ENCODE data around the gene SLC2A11.
"Not testable (repeated sequence)": the region's sequence is repeated elsewhere in the genome, so short reads cannot be mapped to it uniquely, and the experiment has no call there.

Gene SLC2A11

DNA sequence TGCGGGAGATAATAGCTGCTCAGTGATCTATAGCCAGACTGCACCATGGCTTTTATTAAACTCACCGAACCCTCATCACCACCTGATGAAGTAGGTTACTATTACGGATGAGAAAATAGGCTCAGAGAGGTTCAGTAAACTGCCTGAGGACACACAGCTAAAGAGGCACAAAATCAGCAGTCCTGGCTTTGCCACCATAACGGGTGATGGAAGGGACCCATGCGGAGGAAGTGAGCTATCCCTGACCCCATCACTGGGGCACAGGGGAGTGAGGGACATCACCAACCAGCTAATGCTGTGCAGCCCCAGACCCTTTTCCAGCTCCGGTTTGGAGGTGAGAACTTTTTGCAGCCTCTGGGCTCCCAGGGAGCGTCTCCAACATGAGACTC, 11.6 kb upstream of the SLC2A11 start:
- no peak for DNase-seq (ENCODE audit: low read depth in 2 of 2, low spot score in 1 of 2)

DNA sequence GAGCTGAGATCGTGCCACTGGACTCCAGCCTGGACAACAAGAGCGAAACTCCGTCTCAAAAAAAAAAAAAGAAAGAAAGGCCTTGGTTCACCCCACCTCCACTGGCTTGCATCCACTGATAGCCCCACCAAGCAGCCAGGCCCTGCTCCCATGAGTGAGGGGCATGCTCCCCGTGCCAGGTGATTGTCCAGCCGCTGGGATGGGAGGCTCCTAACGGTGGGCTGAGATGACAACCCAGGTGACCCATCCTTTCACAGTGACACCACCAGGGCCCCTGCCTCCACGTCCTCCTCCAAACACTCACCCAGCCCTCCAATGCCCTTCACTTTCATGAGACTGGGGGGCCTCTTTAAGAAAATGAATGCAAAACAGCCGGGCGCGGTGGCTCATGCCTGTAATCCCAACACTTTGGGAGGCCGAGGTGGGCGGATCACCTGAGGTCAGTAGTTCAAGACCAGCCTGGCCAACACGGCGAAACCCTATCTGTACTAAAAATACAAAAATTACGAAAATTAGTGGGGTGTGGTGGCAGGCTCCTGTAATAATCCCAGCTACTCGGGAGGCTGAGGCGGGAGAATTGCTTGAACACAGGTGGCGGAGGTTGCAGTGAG, 10.3 kb upstream of the SLC2A11 start:
- DNase-seq (ENCODE audit: low read depth in 2 of 2, low spot score in 1 of 2) = no peak

DNA sequence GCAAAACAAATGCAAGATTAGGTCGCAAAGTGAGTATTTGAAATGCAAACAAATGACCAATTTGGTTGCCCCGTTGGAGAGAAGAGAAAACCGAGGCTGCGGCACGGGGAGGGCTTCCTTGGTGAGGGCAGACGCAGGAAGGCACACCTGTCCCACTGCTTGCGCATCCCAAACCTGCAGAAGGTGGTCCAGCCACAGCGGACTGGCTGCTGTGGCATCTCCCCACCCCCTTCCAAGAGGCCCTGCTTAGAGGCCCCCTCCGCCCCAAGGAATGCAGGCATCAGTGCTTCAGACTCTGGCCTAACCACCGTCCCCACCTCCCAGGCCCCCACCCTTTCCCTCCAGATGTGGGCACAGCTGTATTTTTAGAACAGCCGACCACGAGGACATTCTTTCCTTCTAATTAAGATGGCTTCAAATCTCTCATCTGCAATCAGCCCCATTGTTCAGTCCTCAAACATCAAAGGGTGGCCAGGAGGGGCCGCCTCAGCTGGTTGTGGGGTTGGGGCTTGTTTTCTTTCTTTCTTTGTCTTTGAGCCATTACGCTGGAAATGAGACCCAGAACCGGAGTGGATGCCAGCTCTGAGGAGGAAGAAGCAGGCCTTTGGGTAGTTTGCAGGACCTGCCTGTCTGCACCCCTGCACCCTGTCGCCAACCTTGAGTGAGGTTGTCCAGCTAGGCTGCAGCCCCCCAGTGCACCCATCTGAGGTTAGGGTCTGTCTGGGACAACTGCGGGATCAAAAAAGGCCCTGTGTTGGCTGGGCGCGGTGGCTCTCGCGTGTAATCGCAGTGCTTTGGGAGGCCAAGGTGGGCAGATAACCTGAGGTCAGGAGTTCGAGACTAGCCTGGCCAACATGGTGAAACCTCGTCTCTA, 9.4 kb upstream of the SLC2A11 start:
- DNase-seq (ENCODE audit: low read depth in 2 of 2, low spot score in 1 of 2) = no peak

DNA sequence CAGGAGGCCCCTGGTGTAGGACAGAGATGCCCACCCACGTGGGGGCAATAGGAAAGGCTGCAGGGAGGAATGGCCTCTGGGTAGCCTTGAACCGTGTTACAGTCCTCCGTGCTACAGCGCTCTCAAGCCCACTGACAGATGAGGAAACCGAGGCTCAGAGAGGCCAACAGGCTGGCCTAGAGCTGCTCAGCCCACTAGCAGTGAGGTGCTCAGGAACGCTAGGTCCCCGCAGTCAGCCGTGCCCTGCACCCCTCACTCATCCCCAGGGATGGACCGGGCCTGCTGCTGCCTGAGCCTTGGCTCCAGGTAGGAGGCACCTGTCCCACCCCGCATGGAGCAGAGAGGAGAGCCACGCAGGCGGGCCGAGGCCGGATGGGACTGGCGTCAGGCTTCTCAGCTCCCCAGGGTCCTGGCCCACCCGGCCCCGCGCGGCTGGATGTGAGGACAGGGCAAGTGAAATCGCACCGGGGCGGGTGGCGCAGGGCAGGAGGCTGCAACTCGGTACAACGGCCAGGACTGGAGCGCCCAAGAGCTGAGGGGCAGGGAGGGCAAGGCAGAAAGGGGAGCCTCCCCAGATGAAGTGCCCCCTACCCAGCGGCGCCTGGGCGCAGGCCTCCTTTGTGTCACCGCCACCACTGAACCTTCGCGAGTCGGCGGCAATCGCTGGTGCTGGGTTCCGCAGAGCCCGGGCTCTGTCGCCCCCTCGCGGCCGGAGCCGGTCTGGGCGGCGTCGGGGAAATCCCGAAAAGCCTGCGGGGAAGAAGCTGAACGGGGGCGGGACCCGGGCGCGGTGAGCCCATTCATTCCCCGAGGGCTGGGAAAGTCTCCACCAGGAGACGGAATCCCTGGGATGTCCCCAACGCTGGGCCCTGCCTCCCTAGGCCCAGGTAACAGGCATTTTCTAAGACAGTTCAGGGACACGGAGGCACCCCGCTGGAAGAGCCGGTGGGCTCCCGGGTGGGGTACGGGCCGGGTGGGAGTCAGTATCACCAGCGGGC, 8.4 kb upstream of the SLC2A11 start:
- peak; percentile 53 to 69 for DNase-seq (ENCODE audit: low read depth in 2 of 2, low spot score in 1 of 2)

DNA sequence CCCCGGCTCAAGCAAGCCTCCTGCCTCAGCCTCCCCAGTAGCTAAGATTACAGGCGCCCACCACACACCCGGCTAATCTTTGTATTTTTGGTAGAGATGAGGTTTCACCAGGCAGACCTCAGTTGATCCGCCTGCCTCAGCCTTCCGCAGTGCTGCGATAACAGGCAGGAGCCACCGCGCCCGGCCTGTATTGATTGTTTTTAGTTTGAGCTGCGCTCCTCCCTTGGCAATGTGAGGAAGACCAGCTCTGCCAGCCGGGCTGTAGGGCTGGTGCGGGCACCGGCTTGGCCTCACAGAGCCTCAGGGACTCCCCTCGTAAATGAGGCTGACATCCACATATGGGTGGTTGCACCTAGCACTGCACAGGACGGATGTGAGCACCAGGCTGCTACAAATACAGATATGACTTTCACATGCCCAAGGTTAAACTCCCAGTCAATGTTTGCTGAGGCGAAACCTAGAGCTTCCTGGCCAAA, 7.5 kb upstream of the SLC2A11 start:
- no peak for DNase-seq (ENCODE audit: low read depth in 2 of 2, low spot score in 1 of 2)

DNA sequence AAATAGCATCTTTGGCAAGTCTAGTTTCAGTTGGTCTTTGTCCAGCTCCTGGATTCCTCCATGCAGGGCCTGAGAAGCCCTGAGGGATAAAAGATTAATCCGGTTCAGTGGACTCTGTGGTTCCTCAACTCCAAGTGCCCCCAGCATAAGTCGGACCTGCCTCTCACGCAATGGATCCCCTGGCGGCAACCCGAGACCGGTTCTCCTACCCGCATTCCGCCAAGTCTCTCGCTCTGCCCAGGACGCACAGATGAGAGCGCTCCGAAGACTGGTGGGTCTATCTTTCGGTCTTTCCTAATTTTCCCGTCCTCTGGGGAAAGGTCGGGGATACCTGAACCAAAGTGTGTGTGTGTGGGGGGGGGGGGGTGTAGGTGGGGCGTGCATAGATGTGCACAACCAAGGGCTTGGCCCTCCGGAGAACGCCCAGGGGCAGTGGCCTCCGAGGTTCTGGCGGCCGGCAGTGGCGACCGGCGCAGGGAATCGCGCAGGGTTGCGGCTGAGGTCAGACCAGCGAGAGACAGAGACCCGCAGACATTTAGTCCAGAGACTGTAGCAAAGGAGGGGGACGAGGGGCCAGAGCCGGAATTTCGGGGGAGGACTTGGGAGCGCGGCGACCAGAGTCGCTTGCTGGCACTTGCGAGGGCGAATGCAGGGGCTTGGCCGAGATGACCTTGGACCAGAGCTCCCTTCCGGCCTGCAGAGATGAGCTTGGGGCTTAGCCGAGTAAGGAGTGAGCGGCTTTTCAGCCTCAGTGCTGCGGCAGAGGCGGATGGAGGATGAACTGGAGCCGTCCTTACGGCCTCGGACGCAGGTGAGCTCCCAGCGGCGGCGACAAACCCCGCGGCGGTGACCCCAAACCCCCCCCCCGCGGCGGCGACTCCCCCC, 712 bp upstream of the SLC2A11 start:
- DNase-seq (ENCODE audit: low read depth in 2 of 2, low spot score in 1 of 2) = no peak

DNA sequence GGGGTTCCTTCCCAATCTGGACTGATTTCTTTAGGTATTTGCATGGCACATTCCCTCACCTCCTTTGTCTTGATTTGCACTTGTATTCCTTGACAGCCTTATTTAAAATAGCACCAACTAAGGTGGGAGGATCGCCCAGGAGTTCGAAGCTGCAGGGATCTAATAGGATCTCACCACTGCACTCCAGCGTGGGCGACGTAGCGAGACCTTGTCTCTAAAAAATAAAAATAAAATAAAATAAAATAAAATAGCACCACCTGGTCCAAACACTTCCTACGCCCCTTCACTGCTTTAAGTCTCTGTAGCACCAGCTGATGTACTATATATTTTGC, 775 bp downstream of the SLC2A11 start:
- no peak for DNase-seq (ENCODE audit: low read depth in 2 of 2, low spot score in 1 of 2)

DNA sequence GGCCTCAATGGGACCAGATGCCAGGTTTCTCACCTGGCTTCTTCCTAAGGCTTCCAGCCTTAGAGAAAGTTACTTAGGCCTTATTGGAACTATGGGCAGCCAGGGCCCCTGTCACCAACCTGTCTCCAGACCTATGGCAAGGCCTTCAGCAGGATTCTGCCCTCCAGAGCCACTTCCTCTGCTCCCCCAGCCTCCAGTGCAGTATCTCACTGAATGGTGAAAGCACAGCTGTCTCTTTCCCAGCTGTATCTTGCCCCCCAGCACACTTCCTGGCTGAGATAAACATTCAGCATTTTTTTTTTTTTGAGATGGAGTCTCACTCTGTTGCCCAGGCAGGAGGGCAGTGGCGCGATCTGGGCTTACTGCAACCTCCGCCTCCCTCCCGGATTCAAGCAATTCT, 1.5 kb downstream of the SLC2A11 start:
- no peak for DNase-seq (ENCODE audit: low read depth in 2 of 2, low spot score in 1 of 2)

DNA sequence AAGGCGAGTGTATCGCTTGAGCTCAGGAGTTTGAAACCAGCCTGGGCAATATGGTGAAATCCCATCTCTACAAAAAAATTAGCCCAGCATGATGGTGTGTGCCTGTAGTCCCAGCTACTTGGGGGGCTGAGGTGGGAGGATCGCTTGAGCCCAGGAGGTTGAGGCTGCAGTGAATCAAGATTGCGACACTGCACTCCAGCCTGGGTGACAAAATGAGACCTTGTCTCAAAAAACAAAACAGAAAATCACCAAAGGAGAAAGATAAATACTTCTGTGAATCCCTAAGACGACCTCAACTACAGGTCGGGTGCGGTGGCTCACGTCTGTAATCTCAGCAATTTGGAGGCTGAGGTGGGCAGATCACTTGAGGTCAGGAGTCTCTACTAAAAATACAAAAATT, 2.5 kb downstream of the SLC2A11 start:
- not testable (repeated sequence) for DNase-seq (ENCODE audit: low read depth in 2 of 2, low spot score in 1 of 2)

DNA sequence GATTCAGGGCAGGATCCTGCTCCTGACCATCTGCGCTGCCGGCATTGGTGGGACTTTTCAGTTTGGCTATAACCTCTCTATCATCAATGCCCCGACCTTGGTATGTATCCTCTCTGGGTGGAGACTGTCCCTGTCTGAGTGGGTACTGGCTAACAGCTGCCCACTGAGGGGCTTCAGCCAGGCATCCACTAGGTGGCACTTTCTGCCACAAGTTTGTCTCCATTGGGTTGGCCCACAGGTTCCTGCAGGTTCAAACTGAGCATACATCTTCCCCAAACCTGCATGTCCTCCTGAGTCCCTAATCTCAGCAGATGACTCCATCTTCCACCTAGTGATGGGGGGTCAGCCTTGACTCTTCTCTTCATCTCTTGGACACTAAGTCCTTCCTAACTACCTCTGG, 4.4 kb downstream of the SLC2A11 start:
- DNase-seq (ENCODE audit: low read depth in 2 of 2, low spot score in 1 of 2) = no peak

DNA sequence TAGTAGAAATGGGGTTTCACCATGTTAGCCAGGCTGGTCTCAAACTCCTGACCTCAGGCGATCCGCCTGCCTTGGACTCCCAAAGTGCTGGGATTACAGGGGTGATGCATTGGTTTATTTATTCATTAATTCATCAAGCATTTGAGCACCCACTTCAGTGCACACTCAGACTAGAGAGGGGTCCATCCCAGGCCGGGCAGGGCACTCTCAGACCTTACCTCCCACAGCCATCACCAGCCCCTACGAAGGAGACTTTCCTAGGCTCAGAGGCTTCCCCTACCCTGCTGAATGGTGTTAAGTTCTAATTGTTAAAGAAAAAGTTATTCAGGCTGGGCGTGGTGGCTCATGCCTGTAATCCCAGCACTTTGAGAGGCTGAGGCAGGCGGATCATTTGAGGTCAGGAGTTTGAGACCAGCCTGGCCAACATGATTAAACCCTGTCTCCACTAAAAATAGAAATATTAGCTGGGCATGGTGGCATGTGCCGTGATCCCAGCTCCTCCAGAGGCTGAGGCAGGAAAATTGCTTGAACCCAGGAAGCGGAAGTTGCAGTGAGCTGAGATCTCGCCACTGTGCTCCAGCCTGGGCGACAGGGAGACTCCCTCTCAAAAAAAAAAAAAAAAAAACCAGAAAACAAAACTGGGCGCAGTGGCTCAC, 7.0 kb downstream of the SLC2A11 start:
- not testable (repeated sequence) for DNase-seq (ENCODE audit: low read depth in 2 of 2, low spot score in 1 of 2)

DNA sequence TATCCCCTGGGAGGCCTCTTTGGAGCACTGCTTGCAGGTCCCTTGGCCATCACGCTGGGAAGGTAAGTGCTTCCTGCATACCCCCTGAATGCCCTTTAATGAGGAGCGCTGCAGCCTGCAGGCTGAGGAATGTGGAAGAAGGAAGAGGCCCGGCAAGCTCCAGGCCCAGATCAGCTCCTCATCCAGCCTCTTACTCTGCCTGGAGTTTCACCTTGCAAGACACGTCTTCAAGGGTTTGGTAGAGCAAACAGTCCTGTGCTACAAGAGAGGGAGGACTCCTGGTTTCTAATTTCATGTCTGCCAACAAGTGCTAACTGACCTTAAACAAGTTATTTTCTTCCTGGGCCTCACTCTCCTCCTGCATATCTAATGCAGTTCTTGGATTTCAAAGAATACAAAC, 10.9 kb downstream of the SLC2A11 start:
- DNase-seq (ENCODE audit: low read depth in 2 of 2, low spot score in 1 of 2) = no peak

DNA sequence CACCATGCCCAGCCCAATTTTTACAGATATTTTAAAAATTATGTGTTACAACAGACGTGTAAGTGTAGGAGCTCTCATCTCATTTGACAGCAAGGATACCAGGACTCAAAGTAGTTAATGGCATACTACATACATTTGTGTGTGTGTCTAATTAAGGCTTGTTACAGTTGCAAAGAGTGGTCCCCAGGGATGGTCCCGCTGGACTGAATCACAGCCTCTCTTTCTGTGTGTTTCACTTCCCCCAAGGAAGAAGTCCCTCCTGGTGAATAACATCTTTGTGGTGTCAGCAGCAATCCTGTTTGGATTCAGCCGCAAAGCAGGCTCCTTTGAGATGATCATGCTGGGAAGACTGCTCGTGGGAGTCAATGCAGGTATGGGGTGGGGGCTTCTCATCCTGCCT, 17.2 kb downstream of the SLC2A11 start:
- no peak for DNase-seq (ENCODE audit: low read depth in 2 of 2, low spot score in 1 of 2)

DNA sequence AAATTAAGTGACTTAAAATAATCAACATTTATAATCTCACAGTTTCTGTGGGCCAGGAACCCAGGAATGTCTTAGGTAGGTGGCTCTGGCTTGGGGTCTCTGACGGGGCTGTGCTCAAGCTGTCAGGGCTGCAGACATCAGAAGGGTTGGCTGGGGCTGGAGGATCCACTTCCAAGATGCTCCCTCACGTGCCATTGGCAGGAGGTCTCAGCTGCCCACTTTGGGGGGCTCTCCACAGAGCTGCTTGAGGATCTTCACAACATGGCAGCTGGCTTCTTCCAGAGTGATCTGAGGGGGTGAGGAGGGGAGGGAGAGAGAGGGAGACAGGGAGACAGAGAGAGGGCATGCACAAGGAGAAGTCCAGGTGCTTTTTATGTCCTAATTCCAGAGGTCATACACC, 18.1 kb downstream of the SLC2A11 start:
- DNase-seq (ENCODE audit: low read depth in 2 of 2, low spot score in 1 of 2) = no peak

DNA sequence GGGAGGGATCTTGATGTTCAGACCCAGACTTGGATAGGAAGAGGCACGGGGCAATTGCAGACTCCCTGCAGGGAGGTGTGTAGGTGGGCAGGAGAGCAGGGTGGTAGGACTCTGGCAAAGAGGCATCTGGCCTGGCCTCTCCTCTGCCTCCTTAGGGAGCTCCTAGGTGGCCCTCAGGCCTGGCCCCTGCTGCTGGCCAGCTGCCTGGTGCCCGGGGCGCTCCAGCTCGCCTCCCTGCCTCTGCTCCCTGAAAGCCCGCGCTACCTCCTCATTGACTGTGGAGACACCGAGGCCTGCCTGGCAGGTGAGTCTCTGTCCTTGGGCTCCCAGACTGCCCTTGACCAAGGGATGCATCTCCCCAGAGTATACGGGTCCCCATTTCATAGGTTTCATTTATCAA, 19.9 kb downstream of the SLC2A11 start:
- DNase-seq (ENCODE audit: low read depth in 2 of 2, low spot score in 1 of 2) = no peak

DNA sequence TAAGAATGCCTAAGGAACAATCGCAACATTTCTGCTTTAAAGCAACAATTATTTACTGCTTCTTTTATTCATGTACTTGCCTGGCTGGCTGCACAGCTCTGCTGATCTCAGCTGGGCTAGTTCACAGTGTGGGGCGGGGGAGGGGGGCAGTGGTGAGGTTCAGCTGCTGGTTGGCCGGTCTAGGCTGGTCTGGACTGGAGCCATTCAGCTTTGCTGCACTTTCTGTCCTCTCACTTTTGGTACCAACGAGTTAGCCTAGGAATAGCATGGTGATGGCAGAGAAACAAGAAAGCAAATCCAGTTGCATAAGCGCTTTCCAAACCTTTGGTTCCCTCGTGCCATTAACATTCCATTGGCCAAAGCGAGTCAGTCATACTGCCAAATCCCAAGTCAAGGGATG, 20.5 kb downstream of the SLC2A11 start:
- DNase-seq (ENCODE audit: low read depth in 2 of 2, low spot score in 1 of 2) = no peak

DNA sequence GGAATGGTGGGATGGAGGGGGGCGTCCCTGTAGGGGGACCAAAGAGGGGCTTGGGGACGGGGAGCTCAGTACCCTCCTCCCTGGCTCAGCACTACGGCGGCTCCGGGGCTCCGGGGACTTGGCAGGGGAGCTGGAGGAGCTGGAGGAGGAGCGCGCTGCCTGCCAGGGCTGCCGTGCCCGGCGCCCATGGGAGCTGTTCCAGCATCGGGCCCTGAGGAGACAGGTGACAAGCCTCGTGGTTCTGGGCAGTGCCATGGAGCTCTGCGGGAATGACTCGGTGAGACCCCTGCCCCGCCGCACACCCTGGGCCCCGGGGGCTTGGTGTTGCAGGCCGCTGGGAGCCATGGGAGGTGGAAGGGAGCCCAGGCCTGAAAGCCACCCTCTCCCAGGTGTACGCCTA, 24.7 kb downstream of the SLC2A11 start:
- no peak for DNase-seq (ENCODE audit: low read depth in 2 of 2, low spot score in 1 of 2)

DNA sequence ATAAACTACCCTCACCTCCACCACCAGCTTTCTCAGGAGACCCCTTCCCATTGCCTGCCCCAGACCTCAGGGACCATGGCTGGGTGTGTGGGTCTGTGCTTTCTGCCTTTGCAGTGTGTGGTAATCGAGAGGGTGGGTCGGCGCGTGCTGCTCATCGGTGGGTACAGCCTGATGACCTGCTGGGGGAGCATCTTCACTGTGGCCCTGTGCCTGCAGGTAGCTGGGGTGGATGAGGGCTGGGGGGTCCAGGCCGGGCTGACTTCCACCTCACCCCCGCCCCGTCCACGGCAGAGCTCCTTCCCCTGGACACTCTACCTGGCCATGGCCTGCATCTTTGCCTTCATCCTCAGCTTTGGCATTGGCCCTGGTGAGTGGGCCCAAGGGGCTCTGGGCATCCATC, 26.0 kb downstream of the SLC2A11 start:
- no peak for DNase-seq (ENCODE audit: low read depth in 2 of 2, low spot score in 1 of 2)

DNA sequence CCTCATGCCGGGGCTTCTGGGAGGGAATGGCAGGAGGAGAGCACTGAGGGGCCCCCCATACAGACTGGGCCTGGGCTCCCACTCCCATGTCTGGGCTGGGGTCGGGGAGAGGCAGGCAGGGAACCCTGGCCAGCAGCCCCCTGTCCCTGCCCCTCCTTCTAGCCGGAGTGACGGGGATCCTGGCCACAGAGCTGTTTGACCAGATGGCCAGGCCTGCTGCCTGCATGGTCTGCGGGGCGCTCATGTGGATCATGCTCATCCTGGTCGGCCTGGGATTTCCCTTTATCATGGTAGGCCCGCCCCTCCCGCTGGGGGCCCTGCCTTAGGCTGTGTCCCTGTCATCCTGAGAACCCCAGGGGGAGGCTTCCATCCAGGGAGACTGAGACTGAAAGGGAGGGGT, 26.5 kb downstream of the SLC2A11 start:
- no peak for DNase-seq (ENCODE audit: low read depth in 2 of 2, low spot score in 1 of 2)
